AG08396 (cell line): ENCODE results near the gene PRDM2.
"Not testable (repeated sequence)": the region's sequence is repeated elsewhere in the genome, so short reads cannot be mapped to it uniquely, and the experiment has no call there.

Experiments used
- DNase-seq: peaks from one replicate; pipeline ENCODE4 v3.0.0; 2012; ENCODE audit warnings: low spot score, mixed read lengths

Gene PRDM2

GRCh38 chr1:13700521-13701270, 708 bp downstream of the PRDM2 start:
- DNase-seq: peak; percentile 66

- no peak for DNase-seq
Measured at GRCh38 chr1:13701271-13701640, 1.3 kb downstream of the PRDM2 start.

GRCh38 chr1:13702425-13703127, 2.6 kb downstream of the PRDM2 start:
- no peak for DNase-seq

- no peak for DNase-seq
Measured at GRCh38 chr1:13703128-13703513, 3.1 kb downstream of the PRDM2 start.

- DNase-seq: no peak
Measured at GRCh38 chr1:13703558-13704490, 3.8 kb downstream of the PRDM2 start.

- no peak for DNase-seq
Measured at GRCh38 chr1:13706046-13706445, 6.1 kb downstream of the PRDM2 start.

- no peak for DNase-seq
Measured at GRCh38 chr1:13707164-13707563, 7.2 kb downstream of the PRDM2 start.

- DNase-seq: no peak
Measured at GRCh38 chr1:13708380-13708982, 8.5 kb downstream of the PRDM2 start.

GRCh38 chr1:13710086-13710485, 10.1 kb downstream of the PRDM2 start:
- DNase-seq: no peak

- no peak for DNase-seq
Measured at GRCh38 chr1:13714851-13715250, 14.9 kb downstream of the PRDM2 start.

- DNase-seq: not testable (repeated sequence)
Measured at GRCh38 chr1:13715616-13716287, 15.8 kb downstream of the PRDM2 start.

GRCh38 chr1:13722808-13723360, 22.9 kb downstream of the PRDM2 start:
- DNase-seq: no peak

- no peak for DNase-seq
Measured at GRCh38 chr1:13723810-13724209, 23.8 kb downstream of the PRDM2 start.

- DNase-seq: no peak
Measured at GRCh38 chr1:13725714-13726175, 25.8 kb downstream of the PRDM2 start.

- no peak for DNase-seq
Measured at GRCh38 chr1:13728091-13728715, 28.2 kb downstream of the PRDM2 start.

GRCh38 chr1:13730291-13730690, 30.3 kb downstream of the PRDM2 start:
- no peak for DNase-seq

- DNase-seq: no peak
Measured at GRCh38 chr1:13730751-13731482, 30.9 kb downstream of the PRDM2 start.

GRCh38 chr1:13731897-13732296, 31.9 kb downstream of the PRDM2 start:
- no peak for DNase-seq

- no peak for DNase-seq
Measured at GRCh38 chr1:13732971-13733667, 33.1 kb downstream of the PRDM2 start.
